ENCODE measurements around the gene NFASC. TPM values are rescaled to one million over a fixed set of nuclear protein-coding genes. Genes with fewer than 3 reads are reported as not detected.

NFASC gene
- total RNA-seq, 2 experiments from 2014 or later: not detected

DNA sequence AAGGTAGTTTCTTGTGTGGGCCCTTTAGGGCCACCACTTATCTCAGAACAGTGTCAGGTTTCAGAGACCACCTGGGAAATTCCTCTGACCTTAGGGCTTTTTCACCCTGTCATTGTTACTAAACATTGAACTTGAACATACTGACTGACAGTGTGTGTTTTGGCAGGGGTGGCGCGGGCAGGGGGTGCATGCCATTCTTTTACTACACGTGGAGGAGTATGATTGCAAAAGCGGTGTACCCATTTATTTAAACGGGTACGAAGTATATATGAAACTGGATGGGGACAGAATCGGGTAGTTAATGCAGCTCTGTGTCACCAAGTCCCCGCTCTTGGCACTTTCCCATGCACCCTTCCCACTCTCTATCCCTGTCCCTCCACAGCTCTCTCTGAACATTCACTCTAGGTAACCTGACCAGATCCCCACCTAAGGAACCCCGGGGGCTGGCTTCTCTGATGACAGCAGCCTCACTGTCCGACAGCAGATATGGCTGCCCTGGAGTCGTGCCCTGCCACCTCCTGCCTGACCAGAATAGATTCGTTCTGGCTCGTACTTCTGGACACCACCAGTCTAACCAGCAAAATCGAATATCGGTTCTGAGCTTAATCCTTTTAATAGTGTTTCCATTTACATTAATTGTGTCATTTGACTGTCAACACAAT lies 51.3 kb downstream of the NFASC start:
- intact Hi-C loops (cut with DNase I, micrococcal nuclease): no loop called here
- ATAC-seq (ENCODE audit: poor library complexity) (no peak), DNase-seq (no peak)
- H3K27me3 ChIP-seq (ENCODE audit: control insufficient read depth in 1 of 2, insufficient read depth in 2 of 2, low read length in 2 of 2): peaks cover 1 to 7% of the 10 kb centered on the region in 2 experiments
- H3K4me1 ChIP-seq (ENCODE audit: insufficient read depth, low read length): no peaks in the 10 kb centered on the region
- H3K4me3 Mint-ChIP-seq: no peak overlapping the region
- no peak overlapping the region for H3K27ac Mint-ChIP-seq
- TF ChIP-seq, protein P1, sequence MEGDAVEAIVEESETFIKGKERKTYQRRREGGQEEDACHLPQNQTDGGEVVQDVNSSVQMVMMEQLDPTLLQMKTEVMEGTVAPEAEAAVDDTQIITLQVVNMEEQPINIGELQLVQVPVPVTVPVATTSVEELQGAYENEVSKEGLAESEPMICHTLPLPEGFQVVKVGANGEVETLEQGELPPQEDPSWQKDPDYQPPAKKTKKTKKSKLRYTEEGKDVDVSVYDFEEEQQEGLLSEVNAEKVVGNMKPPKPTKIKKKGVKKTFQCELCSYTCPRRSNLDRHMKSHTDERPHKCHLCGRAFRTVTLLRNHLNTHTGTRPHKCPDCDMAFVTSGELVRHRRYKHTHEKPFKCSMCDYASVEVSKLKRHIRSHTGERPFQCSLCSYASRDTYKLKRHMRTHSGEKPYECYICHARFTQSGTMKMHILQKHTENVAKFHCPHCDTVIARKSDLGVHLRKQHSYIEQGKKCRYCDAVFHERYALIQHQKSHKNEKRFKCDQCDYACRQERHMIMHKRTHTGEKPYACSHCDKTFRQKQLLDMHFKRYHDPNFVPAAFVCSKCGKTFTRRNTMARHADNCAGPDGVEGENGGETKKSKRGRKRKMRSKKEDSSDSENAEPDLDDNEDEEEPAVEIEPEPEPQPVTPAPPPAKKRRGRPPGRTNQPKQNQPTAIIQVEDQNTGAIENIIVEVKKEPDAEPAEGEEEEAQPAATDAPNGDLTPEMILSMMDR (IDR thresholded peaks at IDR 0.05): no peak
- peaks cover 29% of the 10 kb centered on the region for H3K27me3 Mint-ChIP-seq
- no peaks in the 10 kb centered on the region for H3K36me3 Mint-ChIP-seq (ENCODE audit: low read depth)
- no peak overlapping the region for H3K4me3 ChIP-seq (ENCODE audit: low read length)
- no peaks in the 10 kb centered on the region for H3K4me1 Mint-ChIP-seq (ENCODE audit: low read depth)
- CTCF ChIA-PET: no interaction called here
- H3K9me3 ChIP-seq (ENCODE audit: control insufficient read depth in 1 of 2, insufficient read depth in 1 of 2, low read length in 2 of 2): no peaks in the 10 kb centered on the region
- H3K9me3 Mint-ChIP-seq: no peaks in the 10 kb centered on the region
- POLR2A ChIA-PET: no interaction called here
- no peak overlapping the region for H3K27ac ChIP-seq (ENCODE audit: low read depth in 1 of 2, low read length in 2 of 2)
- no peaks in the 10 kb centered on the region for H3K36me3 ChIP-seq (ENCODE audit: insufficient read depth, low read length)

DNA sequence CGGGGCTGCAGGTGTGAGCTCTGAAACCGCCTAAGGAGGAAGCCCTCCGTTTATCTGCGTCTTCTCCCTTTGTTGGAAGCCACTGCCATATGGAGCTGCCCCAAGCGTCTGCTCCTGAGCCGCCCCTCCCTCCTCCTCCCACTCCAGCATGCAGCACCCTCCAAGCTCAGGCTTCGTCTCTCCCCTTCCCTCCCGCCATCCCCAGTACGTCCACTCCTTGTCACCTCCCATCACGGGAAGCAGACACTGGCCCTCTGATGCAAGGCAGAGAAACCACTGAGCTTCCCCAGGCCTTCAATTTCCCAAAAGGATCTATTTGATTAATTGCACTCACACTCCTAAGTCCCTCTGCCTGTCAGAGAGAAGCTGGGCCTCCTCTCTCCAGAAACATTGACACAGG lies 52.5 kb downstream of the NFASC start:
- H3K27ac ChIP-seq (ENCODE audit: low read depth in 1 of 2, low read length in 2 of 2): no peak overlapping the region
- Mint-ChIP-seq H3K36me3 (ENCODE audit: low read depth) (no peaks in the 10 kb centered on the region), H3K4me1 (ENCODE audit: low read depth) (no peaks in the 10 kb centered on the region), H3K4me3 (no peak overlapping the region), H3K9me3 (no peaks in the 10 kb centered on the region), H3K27ac (no peak overlapping the region), H3K27me3 (peaks cover 41% of the 10 kb centered on the region)
- no peaks in the 10 kb centered on the region for H3K9me3 ChIP-seq (ENCODE audit: control insufficient read depth in 1 of 2, insufficient read depth in 1 of 2, low read length in 2 of 2)
- no peaks in the 10 kb centered on the region for H3K36me3 ChIP-seq (ENCODE audit: insufficient read depth, low read length)
- H3K27me3 ChIP-seq (ENCODE audit: control insufficient read depth in 1 of 2, insufficient read depth in 2 of 2, low read length in 2 of 2): peaks cover 0 to 11% of the 10 kb centered on the region in 2 experiments
- ChIA-PET CTCF (no interaction called here), POLR2A (no interaction called here)
- DNase-seq: no peak
- intact Hi-C loops (cut with DNase I, micrococcal nuclease): no loop called here
- TF ChIP-seq, protein P1 (IDR thresholded peaks at IDR 0.05): no peak
- H3K4me3 ChIP-seq (ENCODE audit: low read length): no peak overlapping the region
- no peak for ATAC-seq (ENCODE audit: poor library complexity)
- no peaks in the 10 kb centered on the region for H3K4me1 ChIP-seq (ENCODE audit: insufficient read depth, low read length)

DNA sequence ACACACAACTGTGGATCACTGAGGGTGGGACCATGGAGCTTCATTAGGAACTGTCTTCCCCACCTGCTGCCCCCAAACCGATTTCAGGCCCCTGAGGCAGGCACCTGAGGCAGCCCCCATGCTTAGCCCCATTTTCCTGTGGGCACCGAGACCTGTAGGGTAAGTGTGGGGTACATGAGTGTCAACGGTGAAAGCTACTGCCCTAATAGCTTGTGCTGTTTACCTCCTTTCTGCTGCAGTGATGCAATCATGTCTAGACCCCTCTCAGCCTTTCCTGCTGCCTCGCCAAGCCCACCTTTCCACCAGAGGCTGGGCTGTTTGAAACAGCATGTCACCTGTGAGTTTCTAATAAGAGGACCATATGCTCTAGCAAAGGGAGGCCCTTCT lies 53.0 kb downstream of the NFASC start:
- H3K4me3 Mint-ChIP-seq: no peak overlapping the region
- no peaks in the 10 kb centered on the region for H3K9me3 Mint-ChIP-seq
- ChIA-PET CTCF (no interaction called here), POLR2A (no interaction called here)
- Histone ChIP-seq H3K9me3 (ENCODE audit: control insufficient read depth in 1 of 2, insufficient read depth in 1 of 2, low read length in 2 of 2) (no peaks in the 10 kb centered on the region), H3K4me3 (ENCODE audit: low read length) (no peak overlapping the region), H3K4me1 (ENCODE audit: insufficient read depth, low read length) (no peaks in the 10 kb centered on the region), H3K27ac (ENCODE audit: low read depth in 1 of 2, low read length in 2 of 2) (no peak overlapping the region), H3K27me3 (ENCODE audit: control insufficient read depth in 1 of 2, insufficient read depth in 2 of 2, low read length in 2 of 2) (peaks cover 0 to 11% of the 10 kb centered on the region in 2 experiments), H3K36me3 (ENCODE audit: insufficient read depth, low read length) (no peaks in the 10 kb centered on the region)
- H3K27me3 Mint-ChIP-seq: peaks cover 45% of the 10 kb centered on the region
- DNase-seq (no peak), ATAC-seq (ENCODE audit: poor library complexity) (no peak)
- H3K4me1 Mint-ChIP-seq (ENCODE audit: low read depth): no peaks in the 10 kb centered on the region
- intact Hi-C loops (cut with DNase I, micrococcal nuclease): no loop called here
- H3K27ac Mint-ChIP-seq: no peak overlapping the region
- no peaks in the 10 kb centered on the region for H3K36me3 Mint-ChIP-seq (ENCODE audit: low read depth)
- TF ChIP-seq, protein P1 (IDR thresholded peaks at IDR 0.05): no peak
